Liver (tissue), 9 donors: ENCODE results near the gene AUH. TPM values are rescaled to one million over a fixed set of nuclear protein-coding genes. Genes with fewer than 3 reads are reported as not detected.

ENCODE experiments used
- DNase-seq: peaks from one replicate; pipeline ENCODE4 v3.0.0-alpha.2; 2017; ENCODE audit warnings: low spot score
- H3K27ac ChIP-seq, 2 donors: one replicate each; pipeline ENCODE4 v1.7.0; 2013; ENCODE audit warnings: inconsistent platforms in 2 of 2, low read length in 2 of 2, control low read depth in 1 of 2, low read depth in 1 of 2, mild to moderate bottlenecking in 1 of 2
- H3K27me3 ChIP-seq, 4 donors: one replicate each; pipeline versions ENCODE4 v1.6.1 to v1.7.0; 2013; ENCODE audit warnings: low read length in 3 of 4, inconsistent platforms in 1 of 4, mild to moderate bottlenecking in 1 of 4, moderate library complexity in 1 of 4; ENCODE audit not compliant: control insufficient read depth in 4 of 4, insufficient read depth in 4 of 4
- H3K36me3 ChIP-seq, 4 donors: one replicate each; pipeline versions ENCODE4 v1.6.1 to v1.7.0; 2013; ENCODE audit warnings: low read length in 3 of 4, mild to moderate bottlenecking in 3 of 4, low read depth in 1 of 4, moderate library complexity in 1 of 4; ENCODE audit not compliant: control insufficient read depth in 4 of 4, insufficient read depth in 3 of 4
- H3K4me1 ChIP-seq, 4 donors: one replicate each; pipeline versions ENCODE4 v1.6.1 to v1.7.0; 2013; ENCODE audit warnings: low read length in 3 of 4, mild to moderate bottlenecking in 3 of 4, moderate library complexity in 1 of 4; ENCODE audit not compliant: control insufficient read depth in 4 of 4, insufficient read depth in 4 of 4
- H3K4me3 ChIP-seq, 3 donors: one replicate each; pipeline versions ENCODE4 v1.6.1 to v1.7.0; 2013; ENCODE audit warnings: low read length in 3 of 3, control low read depth in 1 of 3, low read depth in 1 of 3, mild to moderate bottlenecking in 1 of 3
- H3K9ac ChIP-seq, 2 donors: one replicate each; pipeline ENCODE4 v1.7.0; 2013; ENCODE audit warnings: low read length in 2 of 2, mild to moderate bottlenecking in 2 of 2, moderate library complexity in 2 of 2, control low read depth in 1 of 2, low read depth in 1 of 2
- H3K9me3 ChIP-seq, 4 donors: one replicate each; pipeline versions ENCODE4 v1.6.1 to v1.7.0; 2013; ENCODE audit warnings: low read length in 3 of 4; ENCODE audit not compliant: control insufficient read depth in 4 of 4
- ATF3 ChIP-seq: IDR thresholded peaks from 2 replicates; pipeline ENCODE4 v1.6.1; 2016; ENCODE audit warnings: antibody characterized with exemption
- EGR1 ChIP-seq, 2 donors: IDR thresholded peaks; 2 replicates each; pipeline ENCODE4 v1.6.1; 2016 to 2018; ENCODE audit warnings: antibody characterized with exemption in 2 of 2, low read depth in 2 of 2
- FOXA1 ChIP-seq: IDR thresholded peaks from 2 replicates; pipeline ENCODE4 v1.6.1; 2016; ENCODE audit warnings: antibody characterized with exemption
- FOXA2 ChIP-seq: IDR thresholded peaks from 2 replicates; pipeline ENCODE4 v1.6.1; 2016; ENCODE audit warnings: antibody characterized with exemption
- GABPA ChIP-seq, 2 donors: IDR thresholded peaks in 1 of 2; conservative IDR thresholded peaks in 1 of 2; 2 replicates each; pipeline ENCODE4 v1.6.1; 2016; ENCODE audit warnings: antibody characterized with exemption in 2 of 2, mild to moderate bottlenecking in 1 of 2, moderate library complexity in 1 of 2
- HNF4A ChIP-seq, 2 donors: conservative IDR thresholded peaks; 2 replicates each; pipeline ENCODE4 v1.6.1; 2016; ENCODE audit warnings: antibody characterized with exemption in 2 of 2, mild to moderate bottlenecking in 2 of 2
- HNF4G ChIP-seq: IDR thresholded peaks from 2 replicates; pipeline ENCODE4 v1.6.1; 2016; ENCODE audit warnings: antibody characterized with exemption
- JUND ChIP-seq, 2 donors: IDR thresholded peaks; 2 replicates each; pipeline ENCODE4 v1.6.1; 2016; ENCODE audit warnings: antibody characterized with exemption in 2 of 2
- NR2F2 ChIP-seq: IDR thresholded peaks from 2 replicates; pipeline ENCODE4 v1.6.1; 2016; ENCODE audit warnings: antibody characterized with exemption
- RAD21 ChIP-seq, 2 donors: IDR thresholded peaks; 2 replicates each; pipeline ENCODE4 v1.6.1; 2016; ENCODE audit warnings: antibody characterized with exemption in 2 of 2, mild to moderate bottlenecking in 2 of 2
- RXRA ChIP-seq, 2 donors: IDR thresholded peaks; 2 replicates each; pipeline ENCODE4 v1.6.1; 2017 to 2018; ENCODE audit warnings: antibody characterized with exemption in 2 of 2, mild to moderate bottlenecking in 1 of 2
- SP1 ChIP-seq: IDR thresholded peaks from 2 replicates; pipeline ENCODE4 v1.6.1; 2018; ENCODE audit warnings: antibody characterized with exemption, mild to moderate bottlenecking
- TAF1 ChIP-seq: conservative IDR thresholded peaks from 2 replicates; pipeline ENCODE4 v1.6.1; 2016; ENCODE audit warnings: antibody characterized with exemption, mild to moderate bottlenecking
- YY1 ChIP-seq: IDR thresholded peaks from 2 replicates; pipeline ENCODE4 v1.6.1; 2016; ENCODE audit warnings: antibody characterized with exemption, mild to moderate bottlenecking
- ZBTB33 ChIP-seq: IDR thresholded peaks from 2 replicates; pipeline ENCODE4 v1.6.1; 2016; ENCODE audit warnings: antibody characterized with exemption
- WGBS: extraction: QIAGEN DNeasy Blood & Tissue Kit; methylation state at CpG from one replicate; pipeline ENCODE4 v1.1.7; 2013; 5-methylcytosine and 5-hydroxymethylcytosine counted together
- polyA plus RNA-seq, 2 donors: library from polyadenylated mRNA; stranded (reverse) in 1 of 2; unstranded in 1 of 2; fragments of 200-250 nt in 1 of 2; fragments of >200 nt in 1 of 2; fragmentation: Nextera tagmentation in 1 of 2; extraction: Ambion mirVana in 1 of 2; gene quantifications; one replicate each; pipeline versions ENCODE4 v1.2.1 to v1.2.3, GENCODE V29; 2013 to 2015
- total RNA-seq, 2 donors: library from RNA; depleted of rRNA; stranded (reverse); fragments of >200 nt; gene quantifications; one replicate each; pipeline ENCODE4 v1.2.3, GENCODE V29; 2014
- TF ChIP-seq, protein P1 (sequence below): IDR thresholded peaks from 2 replicates; pipeline ENCODE4 v1.6.1; 2016; ENCODE audit warnings: antibody characterized with exemption
- TF ChIP-seq, protein P2 (sequence below): fragments of 150-350 bp; IDR thresholded peaks from 2 replicates; pipeline ENCODE4 v1.5.1; 2017; ENCODE audit warnings: improper control_type of control experiment, low read depth, low read length; ENCODE audit not compliant: missing input control
- TF ChIP-seq, protein P3 (sequence below): IDR thresholded peaks from 2 replicates; pipeline ENCODE4 v1.6.1; 2016; ENCODE audit warnings: antibody characterized with exemption, mild to moderate bottlenecking
- donor health status: healthy.
- donor health status: healthy.
- donor health status: healthy.
- donor health status: healthy.
- donor health status: healthy.

Gene AUH
- total and polyA plus RNA-seq, 4 donors, result 12.1 to 30.0 (median 24.9) TPM

- Histone ChIP-seq H3K4me1 (no peaks in the 10 kb centered on the region), H3K27me3 (no peaks in the 10 kb centered on the region), H3K9ac (no peak overlapping the region), H3K4me3 (no peak overlapping the region), H3K27ac (no peak overlapping the region), H3K36me3 (peaks cover 0 to 14% (median 6%) of the 10 kb centered on the region in 4 donors), H3K9me3 (no peaks in the 10 kb centered on the region)
- TF ChIP-seq TAF1 (no peak), FOXA2 (no peak), HNF4G (no peak), YY1 (no peak), FOXA1 (no peak), GABPA (IDR thresholded peaks at IDR 0.05 in 1 of 2, conservative IDR thresholded peaks at IDR 0.05 in 1 of 2) (no peak), HNF4A (conservative IDR thresholded peaks at IDR 0.05) (no peak), RAD21 (IDR thresholded peaks at IDR 0.05) (no peak), ATF3 (no peak), EGR1 (IDR thresholded peaks at IDR 0.05; ENCODE audit: low read depth in 2 of 2) (no peak), JUND (IDR thresholded peaks at IDR 0.05) (no peak), NR2F2 (no peak), RXRA (IDR thresholded peaks at IDR 0.05) (no peak), SP1 (no peak), ZBTB33 (no peak)
- TF ChIP-seq, protein P1, sequence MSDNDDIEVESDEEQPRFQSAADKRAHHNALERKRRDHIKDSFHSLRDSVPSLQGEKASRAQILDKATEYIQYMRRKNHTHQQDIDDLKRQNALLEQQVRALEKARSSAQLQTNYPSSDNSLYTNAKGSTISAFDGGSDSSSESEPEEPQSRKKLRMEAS, result no peak
- TF ChIP-seq, protein P2, sequence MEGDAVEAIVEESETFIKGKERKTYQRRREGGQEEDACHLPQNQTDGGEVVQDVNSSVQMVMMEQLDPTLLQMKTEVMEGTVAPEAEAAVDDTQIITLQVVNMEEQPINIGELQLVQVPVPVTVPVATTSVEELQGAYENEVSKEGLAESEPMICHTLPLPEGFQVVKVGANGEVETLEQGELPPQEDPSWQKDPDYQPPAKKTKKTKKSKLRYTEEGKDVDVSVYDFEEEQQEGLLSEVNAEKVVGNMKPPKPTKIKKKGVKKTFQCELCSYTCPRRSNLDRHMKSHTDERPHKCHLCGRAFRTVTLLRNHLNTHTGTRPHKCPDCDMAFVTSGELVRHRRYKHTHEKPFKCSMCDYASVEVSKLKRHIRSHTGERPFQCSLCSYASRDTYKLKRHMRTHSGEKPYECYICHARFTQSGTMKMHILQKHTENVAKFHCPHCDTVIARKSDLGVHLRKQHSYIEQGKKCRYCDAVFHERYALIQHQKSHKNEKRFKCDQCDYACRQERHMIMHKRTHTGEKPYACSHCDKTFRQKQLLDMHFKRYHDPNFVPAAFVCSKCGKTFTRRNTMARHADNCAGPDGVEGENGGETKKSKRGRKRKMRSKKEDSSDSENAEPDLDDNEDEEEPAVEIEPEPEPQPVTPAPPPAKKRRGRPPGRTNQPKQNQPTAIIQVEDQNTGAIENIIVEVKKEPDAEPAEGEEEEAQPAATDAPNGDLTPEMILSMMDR, result no peak
- TF ChIP-seq, protein P3, sequence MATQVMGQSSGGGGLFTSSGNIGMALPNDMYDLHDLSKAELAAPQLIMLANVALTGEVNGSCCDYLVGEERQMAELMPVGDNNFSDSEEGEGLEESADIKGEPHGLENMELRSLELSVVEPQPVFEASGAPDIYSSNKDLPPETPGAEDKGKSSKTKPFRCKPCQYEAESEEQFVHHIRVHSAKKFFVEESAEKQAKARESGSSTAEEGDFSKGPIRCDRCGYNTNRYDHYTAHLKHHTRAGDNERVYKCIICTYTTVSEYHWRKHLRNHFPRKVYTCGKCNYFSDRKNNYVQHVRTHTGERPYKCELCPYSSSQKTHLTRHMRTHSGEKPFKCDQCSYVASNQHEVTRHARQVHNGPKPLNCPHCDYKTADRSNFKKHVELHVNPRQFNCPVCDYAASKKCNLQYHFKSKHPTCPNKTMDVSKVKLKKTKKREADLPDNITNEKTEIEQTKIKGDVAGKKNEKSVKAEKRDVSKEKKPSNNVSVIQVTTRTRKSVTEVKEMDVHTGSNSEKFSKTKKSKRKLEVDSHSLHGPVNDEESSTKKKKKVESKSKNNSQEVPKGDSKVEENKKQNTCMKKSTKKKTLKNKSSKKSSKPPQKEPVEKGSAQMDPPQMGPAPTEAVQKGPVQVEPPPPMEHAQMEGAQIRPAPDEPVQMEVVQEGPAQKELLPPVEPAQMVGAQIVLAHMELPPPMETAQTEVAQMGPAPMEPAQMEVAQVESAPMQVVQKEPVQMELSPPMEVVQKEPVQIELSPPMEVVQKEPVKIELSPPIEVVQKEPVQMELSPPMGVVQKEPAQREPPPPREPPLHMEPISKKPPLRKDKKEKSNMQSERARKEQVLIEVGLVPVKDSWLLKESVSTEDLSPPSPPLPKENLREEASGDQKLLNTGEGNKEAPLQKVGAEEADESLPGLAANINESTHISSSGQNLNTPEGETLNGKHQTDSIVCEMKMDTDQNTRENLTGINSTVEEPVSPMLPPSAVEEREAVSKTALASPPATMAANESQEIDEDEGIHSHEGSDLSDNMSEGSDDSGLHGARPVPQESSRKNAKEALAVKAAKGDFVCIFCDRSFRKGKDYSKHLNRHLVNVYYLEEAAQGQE, result no peak
- WGBS, result 93% methylated on average over 12 of the region's 12 CpGs
- no peak for DNase-seq
Measured at GRCh38 chr9:91220491-91221135, 141.1 kb downstream of the AUH start.
